Measurements from ENCODE around the gene FGGY. TPM values are rescaled to one million over a fixed set of nuclear protein-coding genes. Genes with fewer than 3 reads are reported as not detected.

Gene FGGY
- polyA plus RNA-seq, 4 donors: 5.7 to 24.3 (median 20.8) TPM

DNA sequence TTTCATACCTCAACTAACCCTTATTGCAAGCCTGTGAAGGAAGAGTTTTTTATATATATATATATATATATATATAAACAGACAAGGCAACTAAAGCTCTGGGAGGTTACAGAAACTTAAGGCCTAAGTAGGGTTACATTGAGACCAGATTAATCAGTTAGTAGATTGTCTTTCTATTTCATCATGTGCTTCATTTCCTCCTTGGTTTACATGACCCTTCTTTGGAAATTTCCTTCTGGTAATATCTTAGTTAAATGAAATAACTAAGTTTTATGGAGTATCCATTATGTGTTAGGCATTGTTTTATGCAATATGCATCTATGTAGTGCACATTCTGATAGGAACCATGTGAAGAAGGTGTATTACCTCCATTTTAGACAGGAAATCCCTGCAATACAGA, 112.7 kb downstream of the FGGY start:
- no peak for DNase-seq (ENCODE audit: low read depth in 4 of 4, low spot score in 3 of 4)

DNA sequence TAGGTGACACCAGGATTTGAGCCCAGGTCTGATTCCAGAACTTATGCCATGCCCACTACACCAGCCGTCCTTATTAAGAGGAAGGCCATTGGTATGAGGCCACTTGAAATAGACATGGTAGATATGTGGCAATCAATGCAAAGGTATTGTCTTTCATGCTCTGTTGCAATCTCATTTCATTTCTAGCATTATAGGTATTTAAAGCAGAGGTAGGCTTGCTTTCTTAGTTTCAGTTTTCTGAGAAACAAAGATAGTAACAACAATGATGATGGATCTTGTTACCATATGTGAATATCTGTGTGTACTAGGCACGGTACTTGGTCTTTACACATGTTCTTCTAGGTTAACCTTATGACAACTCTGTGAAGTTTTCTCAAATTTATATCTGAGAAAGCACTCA, 113.1 kb downstream of the FGGY start:
- no peak for DNase-seq (ENCODE audit: low read depth in 4 of 4, low spot score in 3 of 4)

DNA sequence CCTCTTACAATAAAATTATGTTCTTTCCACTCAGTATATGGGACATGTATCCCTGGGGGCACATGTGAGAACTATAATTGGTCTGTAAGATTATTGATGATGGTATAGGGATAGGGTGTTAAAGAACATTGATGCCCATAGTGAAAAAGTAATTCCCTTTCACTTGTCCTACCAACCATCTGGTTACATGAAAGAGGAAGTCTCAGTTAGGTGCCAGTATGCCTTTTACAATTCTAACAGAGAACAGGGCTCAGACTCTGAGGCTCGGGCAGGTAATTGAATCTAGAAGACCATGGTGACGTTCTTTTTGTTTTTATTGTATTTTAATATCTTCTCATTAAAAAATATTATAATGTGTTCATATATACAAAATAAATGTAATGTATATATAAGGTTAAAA, 113.6 kb downstream of the FGGY start:
- DNase-seq (ENCODE audit: low read depth in 4 of 4, low spot score in 3 of 4): no peak

DNA sequence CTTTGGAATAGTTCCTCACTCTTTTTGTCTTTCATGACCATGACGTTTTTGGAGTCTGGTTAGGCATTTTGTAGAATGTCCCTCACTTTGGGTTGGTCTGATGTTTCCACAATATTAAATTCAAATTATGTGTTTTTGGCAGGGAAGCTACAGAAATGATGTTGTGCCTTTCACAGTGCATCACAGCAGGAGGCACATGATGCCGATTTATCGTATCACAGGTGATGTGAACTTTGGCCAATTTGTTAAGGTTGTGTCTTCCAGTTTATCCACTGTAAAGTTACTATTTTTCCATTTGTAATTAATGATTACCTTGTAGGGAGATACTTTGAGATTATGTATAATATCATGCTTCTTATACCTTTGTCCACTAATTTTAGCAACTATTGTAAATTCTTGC, 114.3 kb downstream of the FGGY start:
- no peak for DNase-seq (ENCODE audit: low read depth in 4 of 4, low spot score in 3 of 4)

DNA sequence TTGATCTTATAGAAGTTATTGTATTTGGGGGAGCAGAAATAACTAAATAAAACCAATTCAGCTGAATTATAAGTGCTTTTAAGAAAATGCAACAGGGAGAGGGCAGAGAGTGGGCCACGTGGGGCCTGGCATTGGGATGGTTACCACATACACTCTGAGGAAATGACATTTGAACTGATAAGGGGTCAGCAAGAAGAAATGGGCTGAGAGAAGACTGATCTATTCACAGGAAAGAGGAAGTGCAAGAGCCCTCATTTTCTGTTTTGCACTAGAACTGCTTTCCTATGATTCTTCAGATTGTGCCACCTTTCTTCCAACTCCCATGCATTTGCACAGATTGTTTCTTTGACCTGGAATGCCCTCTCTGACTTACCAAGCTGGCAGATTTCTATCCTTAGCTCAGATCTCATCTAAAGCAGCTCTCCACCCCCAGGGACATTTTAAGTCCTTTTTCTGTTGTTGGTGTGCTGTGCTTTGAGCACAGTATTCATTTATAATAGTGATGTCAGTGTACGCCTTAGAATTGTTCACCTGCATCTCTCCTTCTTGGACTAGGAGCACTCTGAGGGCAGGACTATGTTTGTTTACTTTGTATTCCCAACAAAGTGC, 115.9 kb downstream of the FGGY start:
- no peak for DNase-seq (ENCODE audit: low read depth in 4 of 4, low spot score in 3 of 4)

DNA sequence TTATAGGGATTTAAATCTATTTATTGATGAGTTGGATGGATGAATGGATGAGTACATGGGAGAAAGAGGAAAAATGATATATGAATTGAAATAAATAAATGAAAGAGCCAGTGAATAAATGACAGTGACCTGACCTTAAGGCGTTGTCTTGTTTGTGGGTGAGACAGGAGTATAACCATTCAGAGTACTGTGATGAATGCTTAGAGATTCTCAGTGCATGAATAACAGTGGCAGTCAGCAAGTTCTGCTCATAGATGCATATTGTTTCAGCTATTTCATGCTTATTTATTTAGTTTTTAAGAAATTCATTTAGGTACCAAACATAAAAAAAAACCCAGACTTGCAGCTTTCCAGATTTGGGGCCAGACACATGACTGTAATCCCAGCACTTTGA, 116.4 kb downstream of the FGGY start:
- no peak for DNase-seq (ENCODE audit: low read depth in 4 of 4, low spot score in 3 of 4)

DNA sequence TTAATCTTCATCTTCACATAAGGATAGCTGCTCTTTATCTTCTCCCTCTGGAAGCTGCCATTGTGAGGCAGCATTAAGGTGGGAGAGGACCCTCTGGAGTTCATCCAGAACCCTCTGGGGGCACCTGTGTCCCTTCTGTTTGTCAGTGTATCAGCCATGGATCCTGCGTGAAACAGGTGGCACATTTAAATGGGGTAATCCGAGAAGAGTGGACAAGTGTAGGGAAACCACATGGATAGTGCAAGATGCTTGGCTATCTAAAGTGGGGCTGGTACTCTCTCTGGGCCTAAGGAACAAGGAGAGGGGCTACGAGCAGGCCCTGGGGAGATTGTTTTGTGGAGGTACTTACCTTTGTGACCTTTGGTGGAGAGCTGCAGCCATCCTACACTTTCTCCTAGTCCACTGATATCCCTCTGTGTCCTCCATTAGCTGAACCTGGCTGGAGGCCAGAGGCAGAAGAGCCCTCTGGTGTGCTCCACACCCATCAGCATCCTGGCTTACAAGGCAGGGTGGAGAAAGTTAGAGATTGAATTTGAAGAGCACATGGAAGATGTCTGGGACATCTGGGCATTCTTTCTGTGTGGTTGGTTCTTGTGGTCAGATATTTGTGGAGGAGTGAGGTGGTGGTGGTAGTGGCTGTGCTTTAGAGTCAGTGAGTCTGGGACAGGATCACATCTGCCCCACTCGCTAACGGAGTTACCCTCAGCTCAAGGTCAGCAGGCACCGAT, 117.7 kb downstream of the FGGY start:
- no peak for DNase-seq (ENCODE audit: low read depth in 4 of 4, low spot score in 3 of 4)

DNA sequence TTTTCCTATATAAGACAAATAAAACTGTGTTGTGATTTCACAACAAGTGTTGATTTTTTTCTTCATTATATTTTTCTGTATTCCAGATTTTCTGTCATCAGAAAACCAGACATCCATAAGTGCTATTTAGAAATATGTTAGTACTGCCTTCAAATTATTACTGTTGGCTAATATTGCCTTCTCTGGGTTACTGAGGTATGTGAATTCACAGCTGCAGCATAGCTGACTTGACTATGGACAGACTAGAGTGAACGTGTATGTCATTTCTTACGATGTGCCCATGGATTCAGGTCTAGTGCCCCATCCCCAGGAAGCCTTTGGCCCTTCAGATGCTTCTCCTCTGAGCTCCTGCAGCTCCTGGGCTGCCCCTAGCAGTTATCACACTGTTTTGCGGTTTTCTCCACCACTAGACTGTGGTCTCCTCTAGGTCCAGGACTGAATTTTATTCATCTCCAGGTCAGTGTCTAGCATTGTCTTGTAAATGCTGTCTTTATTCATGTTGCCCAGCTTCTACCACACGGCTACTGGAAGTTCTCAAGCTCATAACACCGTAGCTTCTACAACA, 118.5 kb downstream of the FGGY start:
- DNase-seq (ENCODE audit: low read depth in 4 of 4, low spot score in 3 of 4): no peak

DNA sequence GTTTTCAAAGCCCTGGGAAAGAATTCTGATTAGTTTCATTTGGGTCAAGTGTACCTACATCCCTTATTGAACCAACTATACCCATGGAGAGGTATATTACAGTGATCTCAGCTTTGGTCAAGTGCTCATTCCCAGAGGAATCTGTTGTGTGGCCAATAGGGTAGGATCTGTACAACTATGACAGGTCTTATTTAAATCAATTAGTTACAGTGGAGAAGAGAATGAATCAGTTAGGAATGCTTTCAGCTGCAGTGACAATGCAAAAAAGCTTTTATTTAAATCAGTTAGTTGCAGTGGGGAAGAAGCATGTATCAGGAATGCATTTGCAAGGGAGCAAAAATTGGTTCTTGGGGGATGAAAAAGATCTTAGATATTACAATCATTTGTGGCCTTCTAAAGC, 119.0 kb downstream of the FGGY start:
- no peak for DNase-seq (ENCODE audit: low read depth in 4 of 4, low spot score in 3 of 4)

DNA sequence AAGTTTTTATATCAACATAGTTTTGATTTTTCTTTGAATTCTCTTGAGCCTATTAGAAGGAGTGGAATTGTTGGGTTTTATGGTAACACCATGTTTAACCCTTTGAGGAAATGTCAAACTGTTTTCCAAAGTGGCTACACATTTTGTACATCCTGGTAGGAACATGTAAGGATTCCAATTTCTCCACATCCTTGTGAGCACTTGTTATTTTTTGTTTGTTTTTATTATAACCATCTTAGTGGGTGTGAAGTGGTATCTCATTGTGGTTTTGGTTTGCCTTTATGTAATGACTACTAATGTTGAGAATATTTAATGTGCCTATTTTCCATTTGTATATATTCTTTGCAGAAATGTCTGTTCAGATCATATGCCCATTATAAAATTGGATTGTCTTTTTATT, 120.5 kb downstream of the FGGY start:
- DNase-seq (ENCODE audit: low read depth in 4 of 4, low spot score in 3 of 4): no peak

DNA sequence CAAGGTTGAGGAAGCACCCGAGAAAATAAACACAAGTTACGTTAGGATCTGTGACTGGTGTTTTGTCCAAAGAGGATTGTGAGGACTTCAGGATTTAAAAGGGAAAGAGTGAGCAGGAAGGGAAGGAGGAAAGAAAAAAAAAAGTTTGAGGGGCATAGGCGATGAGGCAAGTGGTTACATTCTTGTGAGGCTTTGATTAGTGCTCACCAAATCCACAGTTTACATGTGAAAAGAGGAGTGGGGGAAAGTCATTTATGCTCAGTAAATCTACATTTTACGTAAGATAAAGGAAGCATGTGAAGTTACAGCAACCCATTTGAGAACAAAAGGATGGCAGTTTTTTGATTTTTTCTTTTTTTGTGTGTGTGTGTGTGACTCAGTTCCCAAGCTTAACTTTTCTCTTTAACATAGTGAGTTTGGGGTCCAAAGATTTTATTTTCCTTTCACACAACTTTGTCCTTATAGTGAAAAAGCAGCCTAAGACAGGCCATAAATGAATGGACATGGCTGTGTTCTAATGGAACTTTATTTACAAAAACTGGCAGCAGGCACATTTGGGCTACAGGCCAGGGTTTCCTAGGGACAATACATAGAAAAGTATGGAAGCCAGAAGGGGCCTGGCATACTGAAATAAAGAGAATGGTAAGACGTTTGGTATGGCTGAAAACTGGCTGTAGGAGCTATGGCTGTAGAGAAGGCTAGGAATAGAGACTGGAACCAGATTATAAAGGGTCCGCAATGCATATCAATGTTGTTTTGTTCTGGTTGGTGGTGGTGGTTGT, 121.7 kb downstream of the FGGY start:
- DNase-seq (ENCODE audit: low read depth in 4 of 4, low spot score in 3 of 4): no peak

DNA sequence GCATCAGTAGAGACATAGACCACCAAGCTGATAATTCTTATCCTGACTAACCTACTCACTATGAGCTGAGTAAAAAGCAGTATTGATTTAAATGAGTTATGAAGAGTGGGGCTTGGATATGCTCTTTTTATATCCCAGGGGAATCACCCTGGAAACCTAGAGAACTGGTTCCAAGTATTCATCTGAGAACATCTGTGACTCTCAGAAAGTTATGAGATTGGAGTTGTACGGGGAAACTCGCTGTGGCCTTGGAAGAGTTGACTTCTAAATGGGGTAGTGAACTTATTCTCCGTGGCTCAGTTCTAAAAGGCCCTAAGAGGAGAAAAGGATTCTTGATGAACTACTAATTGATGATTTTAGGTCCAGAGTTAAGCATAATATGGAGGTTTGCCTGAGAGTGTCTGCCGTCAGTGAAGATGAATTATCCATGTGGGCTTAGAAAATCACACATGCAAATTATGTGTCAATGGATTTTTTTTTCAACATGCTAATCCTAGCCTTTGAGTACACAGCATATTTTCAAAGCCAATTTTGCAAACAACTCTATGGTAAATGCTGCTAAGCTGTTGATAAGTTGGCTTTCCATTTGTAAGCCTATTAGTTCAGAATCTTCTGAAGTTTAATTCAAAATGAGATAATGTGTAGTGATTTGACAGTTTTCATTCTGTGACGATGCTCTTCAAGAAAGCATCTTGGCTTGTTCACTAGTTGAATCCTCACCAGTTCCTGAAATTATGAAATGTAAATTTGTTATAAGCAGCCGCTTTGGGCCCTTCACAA, 122.7 kb downstream of the FGGY start:
- DNase-seq (ENCODE audit: low read depth in 4 of 4, low spot score in 3 of 4): no peak

DNA sequence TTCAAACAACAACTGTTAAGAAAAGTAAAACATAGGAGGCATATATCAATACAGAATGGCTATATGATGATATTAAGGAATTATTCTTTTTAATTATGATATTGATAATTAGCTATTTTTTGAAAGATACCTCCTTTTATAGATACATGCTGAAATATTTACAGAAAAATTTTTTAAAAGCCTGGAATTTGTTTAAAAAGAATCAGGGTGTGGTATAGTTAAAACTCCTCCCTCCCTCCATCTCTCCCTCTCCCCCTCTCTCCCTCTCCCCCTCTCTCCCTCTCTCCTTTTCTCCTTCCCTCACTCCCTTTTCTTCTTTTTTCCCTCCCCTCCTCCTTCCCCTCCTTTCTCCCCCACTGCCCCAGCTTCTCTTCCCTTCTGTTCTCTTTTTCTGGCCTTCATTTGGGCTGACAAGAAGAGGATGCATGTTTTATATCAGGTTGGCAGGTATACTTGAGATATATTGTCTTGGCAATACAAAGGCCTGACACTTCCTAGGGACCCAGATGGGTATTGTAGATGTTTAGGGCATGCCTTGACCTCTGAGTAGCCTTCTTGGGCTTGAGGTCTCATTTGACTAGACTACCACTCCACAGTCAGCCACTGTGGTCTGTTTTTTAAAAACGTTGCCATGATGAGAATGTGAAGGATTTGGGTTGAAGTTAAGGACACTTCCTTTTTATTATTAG, 124.5 kb downstream of the FGGY start:
- DNase-seq (ENCODE audit: low read depth in 4 of 4, low spot score in 3 of 4): no peak

DNA sequence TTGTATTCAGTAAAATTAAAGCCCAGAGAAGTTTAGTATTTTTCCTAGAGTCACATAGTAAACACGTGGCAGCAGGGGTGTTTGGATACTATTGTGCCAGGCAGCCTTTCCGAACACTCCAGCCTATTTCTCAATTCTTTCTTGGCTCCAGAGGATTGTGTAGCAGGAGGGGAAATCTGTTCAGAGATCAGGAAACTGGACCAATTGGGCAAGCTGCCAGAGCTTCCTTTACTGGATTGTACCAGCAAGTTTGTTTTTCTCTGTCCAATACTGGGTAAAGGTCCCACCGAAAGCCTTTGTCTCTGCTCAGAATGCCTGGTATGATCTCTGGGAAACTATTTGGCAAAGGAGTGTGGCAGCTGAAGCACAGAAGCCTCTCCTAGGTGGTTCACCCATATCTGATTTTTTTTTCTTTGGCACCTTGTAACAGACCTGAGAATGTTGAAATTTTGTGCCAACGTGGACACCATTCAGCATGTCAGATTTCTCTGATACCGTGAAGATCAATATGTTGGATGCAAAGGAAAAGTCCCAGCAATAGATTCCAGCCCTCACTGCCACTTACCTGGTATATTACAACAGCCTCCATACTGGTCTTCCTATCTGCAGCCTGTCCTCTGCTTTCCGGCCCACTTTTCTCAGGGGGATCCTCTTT, 126.2 kb downstream of the FGGY start:
- no peak for DNase-seq (ENCODE audit: low read depth in 4 of 4, low spot score in 3 of 4)

DNA sequence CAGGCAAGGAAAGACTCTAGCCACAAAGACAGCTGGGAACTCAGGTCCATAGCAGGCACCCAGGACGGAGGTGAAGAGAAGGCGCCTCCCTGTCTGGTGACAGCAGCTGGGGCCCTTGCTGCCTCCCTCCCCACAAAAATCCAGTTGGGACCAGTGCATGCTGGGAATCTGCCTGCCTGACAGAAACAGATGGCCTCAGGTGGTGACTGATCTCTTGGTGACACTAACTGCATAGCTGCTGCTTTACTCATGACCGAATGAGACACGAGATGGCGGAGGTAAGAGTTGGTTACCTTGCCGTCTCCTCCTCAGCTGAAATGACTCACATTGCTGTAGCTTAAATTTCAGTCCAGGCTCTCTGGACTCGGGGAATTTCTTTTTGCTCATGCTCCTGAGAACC, 130.3 kb downstream of the FGGY start:
- DNase-seq (ENCODE audit: low read depth in 4 of 4, low spot score in 3 of 4): no peak

DNA sequence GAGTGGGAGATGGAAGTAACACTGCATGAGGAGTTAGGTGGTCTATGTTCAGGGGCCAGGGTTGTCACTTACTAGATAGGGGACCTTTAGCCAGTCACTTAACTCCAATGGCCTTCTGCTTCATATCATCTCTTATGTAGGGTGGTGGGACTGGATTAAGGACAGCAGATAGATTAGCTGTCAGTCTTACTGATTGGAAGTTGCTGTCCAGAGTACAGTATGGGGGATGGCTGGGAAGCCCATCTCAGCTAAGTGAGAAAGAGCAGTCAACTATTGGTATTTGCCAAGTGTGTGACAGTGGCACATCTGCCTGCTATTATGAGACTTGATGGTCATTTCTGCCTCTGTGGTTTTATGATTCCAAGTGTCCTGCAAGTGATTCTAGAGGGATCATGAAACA, 130.9 kb downstream of the FGGY start:
- no peak for DNase-seq (ENCODE audit: low read depth in 4 of 4, low spot score in 3 of 4)

DNA sequence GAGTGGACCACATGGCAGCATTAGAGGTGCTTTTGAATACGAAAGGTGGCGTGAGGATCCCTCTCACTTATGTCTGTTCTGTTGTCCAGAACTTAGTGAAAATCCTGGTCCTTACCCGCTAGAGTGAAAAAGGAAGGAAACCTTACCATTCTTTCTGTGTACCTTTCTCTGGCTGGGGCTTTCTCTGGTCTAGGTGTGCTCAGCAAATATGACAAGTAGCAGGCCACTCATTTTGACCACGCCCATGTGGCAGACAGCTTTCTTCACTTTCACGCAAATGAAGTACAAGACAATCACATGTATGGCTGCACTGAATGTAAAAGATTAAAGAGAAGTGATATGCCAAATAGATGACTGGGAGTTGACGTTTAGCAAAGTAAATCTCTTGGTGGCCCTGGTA, 131.9 kb downstream of the FGGY start:
- DNase-seq (ENCODE audit: low read depth in 4 of 4, low spot score in 3 of 4): no peak

DNA sequence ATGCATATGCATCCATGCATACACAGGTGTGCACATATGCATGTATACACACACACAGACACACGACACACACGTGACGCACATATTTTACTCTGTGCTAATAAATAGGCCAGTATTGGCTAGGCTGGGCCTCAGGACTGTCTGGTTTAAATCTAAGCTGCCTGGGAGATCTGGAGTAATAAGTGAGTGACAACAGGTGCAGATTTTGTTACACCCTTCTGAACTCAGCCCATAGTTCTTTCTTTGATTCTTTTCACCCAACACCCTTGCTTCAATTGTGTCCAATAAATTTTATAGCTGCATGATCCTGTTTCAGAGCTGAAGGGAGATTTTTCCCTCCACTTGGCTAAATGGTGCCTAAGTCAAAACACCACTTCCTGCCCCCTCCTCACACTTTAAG, 132.8 kb downstream of the FGGY start:
- DNase-seq (ENCODE audit: low read depth in 4 of 4, low spot score in 3 of 4): no peak

DNA sequence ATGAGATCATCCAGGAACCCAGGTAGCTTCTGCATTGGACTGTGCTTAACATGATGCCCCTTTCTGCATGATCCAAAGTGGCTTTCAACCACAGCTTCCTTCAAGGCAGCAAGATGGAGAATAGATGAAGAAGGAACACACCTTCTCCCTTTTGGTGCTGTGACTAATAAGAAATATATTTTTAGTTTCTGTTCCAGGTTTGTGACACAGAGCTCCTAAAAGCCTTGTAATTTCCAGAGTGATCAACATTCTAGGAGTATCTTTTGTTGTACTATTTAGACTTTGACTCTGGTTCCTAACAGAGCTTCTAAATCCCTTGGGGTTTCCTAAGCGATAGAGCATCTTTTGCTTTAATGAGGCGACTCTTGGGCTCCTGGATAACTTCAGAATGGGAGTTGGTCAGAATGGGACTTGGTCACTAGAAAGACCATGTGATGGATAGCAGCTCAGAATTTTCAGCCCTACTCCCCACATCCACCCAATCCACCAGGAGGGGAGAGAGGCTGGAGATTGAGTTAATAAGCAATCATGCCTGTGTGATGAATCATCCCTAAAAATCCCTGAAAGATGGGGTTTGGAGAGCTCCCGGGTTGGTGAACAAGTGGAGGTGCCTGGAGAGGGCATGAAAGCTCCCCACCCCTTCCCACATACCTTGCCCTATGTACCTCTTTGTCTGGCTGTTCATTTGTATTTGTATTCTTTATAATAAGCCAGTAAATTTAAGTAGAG, 134.8 kb downstream of the FGGY start:
- DNase-seq (ENCODE audit: low read depth in 4 of 4, low spot score in 3 of 4): no peak
